HepG2 (cell line): Measurements from ENCODE around the gene PPP1CA. TPM values are rescaled to one million over a fixed set of nuclear protein-coding genes. Genes with fewer than 3 reads are reported as not detected.

Source experiments
- CC2D1A ChIP-seq: sonication (generic); formaldehyde crosslinking; IDR thresholded peaks from 2 replicates; pipeline ENCODE4 v1.8.1; 2023; ENCODE audit warnings: mild to moderate bottlenecking, missing genetic modification reagents
- CCDC6 ChIP-seq: sonication (generic); formaldehyde crosslinking; IDR thresholded peaks from 2 replicates; pipeline ENCODE4 v1.8.1; 2022; ENCODE audit warnings: mild to moderate bottlenecking, missing genetic modification reagents, moderate library complexity
- CEBPZ ChIP-seq: IDR thresholded peaks from 2 replicates; pipeline ENCODE4 v1.6.1; 2012; ENCODE audit warnings: low read length, improper control_type of control experiment
- KIAA2018 ChIP-seq: sonication (generic); formaldehyde crosslinking; IDR thresholded peaks from 2 replicates; pipeline ENCODE4 v1.5.0; 2020; ENCODE audit warnings: mild to moderate bottlenecking, missing genetic modification reagents, borderline replicate concordance
- NFATC3 ChIP-seq: sonication (generic); formaldehyde crosslinking; IDR thresholded peaks from 2 replicates; pipeline ENCODE4 v1.5.1; 2020; ENCODE audit warnings: mild to moderate bottlenecking, missing genetic modification reagents
- NFYC ChIP-seq: IDR thresholded peaks from 2 replicates; pipeline ENCODE4 v1.6.1; 2016; ENCODE audit warnings: missing genetic modification reagents, missing compliant biosample characterization
- SRSF9 ChIP-seq: fragments of 200-400 bp; formaldehyde crosslinking; IDR thresholded peaks from 2 replicates; pipeline ENCODE4 v1.6.1; 2018; ENCODE audit warnings: borderline replicate concordance, mild to moderate bottlenecking, low read depth, low read length; ENCODE audit not compliant: insufficient read depth, poor library complexity, severe bottlenecking
- YEATS4 ChIP-seq: sonication (generic); formaldehyde crosslinking; IDR thresholded peaks from 2 replicates; pipeline ENCODE4 v1.4.0; 2020; ENCODE audit warnings: missing genetic modification reagents, borderline replicate concordance
- ZFP91 ChIP-seq: sonication (generic); formaldehyde crosslinking; IDR thresholded peaks from 2 replicates; pipeline ENCODE4 v1.9.0; 2022; ENCODE audit warnings: missing genetic modification reagents, mild to moderate bottlenecking, borderline replicate concordance
- ZNF235 ChIP-seq: sonication (generic); formaldehyde crosslinking; IDR thresholded peaks from 2 replicates; pipeline ENCODE4 v1.8.1; 2023; ENCODE audit warnings: mild to moderate bottlenecking, missing genetic modification reagents, borderline replicate concordance
- ZNF260 ChIP-seq: sonication (generic); formaldehyde crosslinking; IDR thresholded peaks from 2 replicates; pipeline ENCODE4 v1.4.0; 2020; ENCODE audit warnings: missing genetic modification reagents, low read depth, mild to moderate bottlenecking, borderline replicate concordance
- ZNF615 ChIP-seq: sonication (generic); formaldehyde crosslinking; IDR thresholded peaks from 2 replicates; pipeline ENCODE4 v1.5.0; 2020; ENCODE audit warnings: mild to moderate bottlenecking, missing genetic modification reagents, borderline replicate concordance
- ZSCAN21 ChIP-seq: sonication (generic); formaldehyde crosslinking; IDR thresholded peaks from 2 replicates; pipeline ENCODE4 v1.8.0; 2022; ENCODE audit warnings: mild to moderate bottlenecking, missing genetic modification reagents, moderate library complexity, borderline replicate concordance
- polyA plus RNA-seq, 8 experiments: library from polyadenylated mRNA; depleted of rRNA in 3 of 8; stranded (reverse) in 7 of 8; unstranded in 1 of 8; fragments of >200 nt; fragmentation: Illumina TruSeq in 4 of 8; extraction: Trizol in 4 of 8; gene quantifications; 2 replicates each; pipeline versions ENCODE4 v1.2.1 to v1.2.3, GENCODE V29; 2011 to 2016; ENCODE audit warnings: low read depth in 4 of 8, missing spikeins in 1 of 8, mixed read lengths in 1 of 8; ENCODE audit not compliant: insufficient read depth in 1 of 8
- total RNA-seq, 5 experiments: library from RNA; depleted of rRNA; stranded (reverse); fragments of >200 nt; fragmentation: Illumina TruSeq; extraction: Trizol; gene quantifications; 2 replicates each; pipeline ENCODE4 v1.2.3, GENCODE V29; 2016; ENCODE audit warnings: low read depth in 1 of 5

The PPP1CA gene
- total and polyA plus RNA-seq, 2 of the 13 experiments (the other 11 are each of a cell fraction or from before 2014, with no cell fraction given), result 149 to 170 TPM

GRCh38 chr11:67391304-67392182, 10.1 kb downstream of the PPP1CA start, which contains the start of gene RAD9A (continued):
- no peak for TF ChIP-seq SRSF9
- TF ChIP-seq CEBPZ, result no peak
- peak; percentile 91; the same call in 1 of the 2 replicates for TF ChIP-seq NFATC3
- TF ChIP-seq ZNF260 (CRISPR knock-in tag), result no peak
- TF ChIP-seq NFYC (CRISPR knock-in tag), result peak; percentile 91
- peak; percentile 86 for TF ChIP-seq ZFP91 (CRISPR knock-in tag)
- 0 out of 2 replicates have a peak, but pooled peaks have one; percentile 86 for TF ChIP-seq ZNF615 (CRISPR knock-in tag)
- peak; percentile 96 for TF ChIP-seq ZSCAN21 (CRISPR knock-in tag)
- no peak; the same call in 1 of the 2 replicates for TF ChIP-seq KIAA2018 (CRISPR knock-in tag)
- TF ChIP-seq CCDC6 (CRISPR knock-in tag), result peak; percentile 91; the same call in 1 of the 2 replicates
- 0 out of 2 replicates have a peak, but pooled peaks have one; percentile 47 for TF ChIP-seq CC2D1A
- peak; percentile 87; the same call in 1 of the 2 replicates for TF ChIP-seq YEATS4
- peak; percentile 89; the same call in 1 of the 2 replicates for TF ChIP-seq ZNF235
